GM23248 (cell line): ENCODE measurements around the gene ALKAL2. TPM values are rescaled to one million over a fixed set of nuclear protein-coding genes. Genes with fewer than 3 reads are reported as not detected.
A peak's percentile ranks its signal among the peaks of the same experiment; 100 is the strongest.

Experiments
- DNase-seq: peaks from one replicate; pipeline ENCODE4 v3.0.0-alpha.2; 2015
- H2AFZ ChIP-seq: fragments of 200-600 bp; sonication (generic); 2 replicates; pipeline ENCODE4 v1.6.1; 2016; ENCODE audit warnings: antibody characterized with exemption
- H3F3A ChIP-seq: fragments of 200-600 bp; sonication (generic); 2 replicates; pipeline ENCODE4 v1.6.1; 2016; ENCODE audit warnings: mild to moderate bottlenecking, antibody characterized with exemption, mixed run types; ENCODE audit not compliant: insufficient read depth
- H3K27ac ChIP-seq: fragments of 200-600 bp; sonication (generic); 2 replicates; pipeline ENCODE4 v1.5.1; 2016; ENCODE audit warnings: mild to moderate bottlenecking
- H3K27me3 ChIP-seq: fragments of 200-600 bp; sonication (generic); replicated peaks from 2 replicates; pipeline ENCODE4 v1.6.1; 2016; ENCODE audit warnings: mild to moderate bottlenecking; ENCODE audit not compliant: insufficient read depth
- H3K36me3 ChIP-seq: fragments of 200-600 bp; sonication (generic); 2 replicates; pipeline ENCODE4 v1.6.1; 2016; ENCODE audit warnings: low read depth, mild to moderate bottlenecking
- H3K4me1 ChIP-seq: fragments of 200-600 bp; sonication (generic); 2 replicates; pipeline ENCODE4 v1.6.1; 2016; ENCODE audit warnings: mild to moderate bottlenecking; ENCODE audit not compliant: insufficient read depth
- H3K4me2 ChIP-seq: fragments of 200-600 bp; sonication (generic); one replicate; pipeline ENCODE4 v1.6.1; 2016; ENCODE audit warnings: mild to moderate bottlenecking; ENCODE audit not compliant: unreplicated experiment
- H3K4me3 ChIP-seq: fragments of 200-600 bp; sonication (generic); 2 replicates; pipeline ENCODE4 v1.5.1; 2016; ENCODE audit warnings: mild to moderate bottlenecking
- H3K79me2 ChIP-seq: fragments of 200-600 bp; sonication (generic); 2 replicates; pipeline ENCODE4 v1.6.1; 2016; ENCODE audit warnings: mild to moderate bottlenecking; ENCODE audit not compliant: insufficient read depth
- H3K9ac ChIP-seq: fragments of 200-600 bp; sonication (generic); 2 replicates; pipeline ENCODE4 v1.6.1; 2016; ENCODE audit warnings: mild to moderate bottlenecking
- H3K9me2 ChIP-seq: fragments of 200-600 bp; sonication (generic); 2 replicates; pipeline ENCODE4 v1.6.1; 2016; ENCODE audit warnings: mixed run types, mild to moderate bottlenecking, moderate library complexity; ENCODE audit not compliant: insufficient read depth
- H3K9me3 ChIP-seq: fragments of 200-600 bp; sonication (generic); one replicate; pipeline ENCODE4 v1.6.1; 2017; ENCODE audit warnings: low read depth
- H4K20me1 ChIP-seq: fragments of 200-600 bp; sonication (generic); 2 replicates; pipeline ENCODE4 v1.6.0; 2016; ENCODE audit not compliant: insufficient read depth
- EZH2 ChIP-seq: fragments of 200-600 bp; sonication (generic); IDR thresholded peaks from 2 replicates; pipeline ENCODE4 v1.6.1; 2018; ENCODE audit warnings: antibody characterized with exemption, mild to moderate bottlenecking; ENCODE audit not compliant: insufficient read depth, poor library complexity, severe bottlenecking
- EZH2phosphoT487 ChIP-seq: fragments of 200-600 bp; sonication (generic); IDR thresholded peaks from 2 replicates; pipeline ENCODE4 v1.6.1; 2018; ENCODE audit warnings: antibody characterized with exemption, moderate library complexity, mild to moderate bottlenecking, low read depth; ENCODE audit not compliant: insufficient read depth
- WGBS, 2 experiments: methylation state at CpG; one replicate each; pipeline ENCODE4 v1.1.6; 2015 to 2017; ENCODE audit warnings: low lambda C conversion rate in 2 of 2, low coverage in 1 of 2; ENCODE audit errors: missing lambda C conversion rate in 2 of 2; 5-methylcytosine and 5-hydroxymethylcytosine counted together
- in situ Hi-C: fragments of 300-500 bp; cut with MboI; formaldehyde crosslinking; loops from 2 replicates; pipeline ENCODE4 v1.15.0; 2020
- polyA plus RNA-seq: library from polyadenylated mRNA; unstranded; fragments of >200 nt; fragmentation: Nextera tagmentation; extraction: Ambion mirVana; gene quantifications from 2 replicates; pipeline ENCODE4 v1.2.1, GENCODE V29; 2016
- total RNA-seq: library from RNA; depleted of rRNA; stranded (reverse); fragments of >200 nt; shearing (Covaris generic); gene quantifications from 2 replicates; pipeline ENCODE4 v1.2.3, GENCODE V29; 2014

The ALKAL2 gene
- total and polyA plus RNA-seq, 2 experiments from 2014 or later = not detected

DNA sequence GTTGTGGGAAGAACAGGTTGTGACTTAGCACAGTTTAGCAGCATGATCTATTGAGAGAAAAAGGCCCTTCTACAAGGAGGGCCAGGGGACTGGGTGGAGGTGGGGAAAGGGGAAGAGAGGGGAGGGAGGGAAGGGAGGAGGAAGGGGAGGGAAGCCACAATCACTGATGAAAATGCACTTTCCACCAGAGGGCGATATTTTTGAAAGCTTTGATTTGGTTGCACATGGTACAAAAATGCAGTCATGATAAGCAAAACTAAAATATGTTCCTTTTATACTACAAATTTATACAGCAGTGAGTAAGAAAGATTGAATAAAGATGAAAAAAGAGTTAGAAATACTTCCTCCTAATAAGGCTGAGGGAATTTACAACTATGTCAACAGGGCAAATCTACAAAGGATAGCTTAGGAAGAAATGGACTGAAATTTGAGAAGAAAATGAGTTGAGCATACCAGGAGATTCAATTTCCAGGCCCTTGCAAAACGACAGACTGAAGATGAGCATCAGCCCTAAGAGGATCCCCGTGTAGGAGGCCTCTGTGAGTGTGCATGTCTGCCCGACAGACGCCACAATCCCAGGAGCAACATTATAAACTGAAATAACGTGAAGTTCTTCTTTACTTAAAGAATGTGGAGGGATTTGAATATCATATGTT is 41.3 kb downstream of the ALKAL2 start:
- no peak overlapping the region for H3K4me3 ChIP-seq
- H3K9me2 ChIP-seq = no peaks in the 10 kb centered on the region
- no peak overlapping the region for H3K4me2 ChIP-seq
- H3K36me3 ChIP-seq = peaks cover 30% of the 10 kb centered on the region
- 56 to 58% methylated on average over 6 of the region's 6 CpGs for WGBS, 2 experiments
- H3K9ac ChIP-seq = no peak overlapping the region
- peak; percentile 75 for DNase-seq
- TF ChIP-seq EZH2phosphoT487 (no peak), EZH2 (no peak)
- H3K4me1 ChIP-seq = peaks cover 5% of the 10 kb centered on the region; the same call in 1 of the 2 replicates
- H2AFZ ChIP-seq = no peak overlapping the region
- no peaks in the 10 kb centered on the region for H3K27me3 ChIP-seq
- peaks cover 9% of the 10 kb centered on the region; the same call in 1 of the 2 replicates for H3F3A ChIP-seq
- no peaks in the 10 kb centered on the region for H3K9me3 ChIP-seq
- H3K79me2 ChIP-seq = no peaks in the 10 kb centered on the region
- peak overlapping the region; percentile 16; the same call in 1 of the 2 replicates for H3K27ac ChIP-seq
- no peaks in the 10 kb centered on the region for H4K20me1 ChIP-seq
- in situ Hi-C loops = loop anchor here (10.0 kb wide), 1 partner anchor 398 kb away; no protein-coding TSS in a partner anchor

DNA sequence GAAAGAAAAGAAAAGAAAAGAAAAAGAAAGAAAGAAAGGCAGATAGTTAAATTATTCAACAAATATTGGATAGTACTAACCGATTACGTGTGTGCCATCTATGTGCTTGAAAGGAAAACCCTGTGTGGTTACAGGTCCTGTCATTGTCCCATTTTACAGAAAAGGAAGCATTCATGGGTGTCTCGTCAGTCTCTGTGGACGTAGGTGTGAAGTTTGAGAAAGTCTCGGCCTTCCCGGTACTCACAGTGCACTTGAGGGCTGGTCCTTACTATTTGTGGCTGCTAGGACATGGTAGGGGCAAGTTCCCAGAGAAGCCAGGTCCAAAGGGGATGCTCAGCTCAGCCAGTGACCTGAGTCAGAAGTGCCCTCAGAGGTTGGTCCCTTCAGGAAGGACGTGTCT is 43.3 kb downstream of the ALKAL2 start:
- H3K9ac ChIP-seq = no peak overlapping the region
- H4K20me1 ChIP-seq = no peaks in the 10 kb centered on the region
- H3K9me2 ChIP-seq = no peaks in the 10 kb centered on the region
- no peaks in the 10 kb centered on the region for H3K79me2 ChIP-seq
- TF ChIP-seq EZH2 (no peak), EZH2phosphoT487 (no peak)
- H3F3A ChIP-seq = peaks cover 9% of the 10 kb centered on the region; the same call in 1 of the 2 replicates
- H3K36me3 ChIP-seq = peaks cover 22% of the 10 kb centered on the region; the same call in 1 of the 2 replicates
- H3K4me1 ChIP-seq = peaks cover 5% of the 10 kb centered on the region; the same call in 1 of the 2 replicates
- H3K4me3 ChIP-seq = no peak overlapping the region
- in situ Hi-C loops = loop anchor here (10.0 kb wide), 1 partner anchor 400 kb away; no protein-coding TSS in a partner anchor
- no peak overlapping the region for H3K27ac ChIP-seq
- no peaks in the 10 kb centered on the region for H3K9me3 ChIP-seq
- H3K4me2 ChIP-seq = no peak overlapping the region
- no peak for DNase-seq
- H3K27me3 ChIP-seq = no peaks in the 10 kb centered on the region
- WGBS, 2 experiments = 96 to 98% methylated on average over 7 of the region's 7 CpGs
- H2AFZ ChIP-seq = no peak overlapping the region

- no peak for TF ChIP-seq EZH2
- TF ChIP-seq EZH2phosphoT487 = no peak
- in situ Hi-C loops = no loop called here
- H4K20me1 ChIP-seq = no peaks in the 10 kb centered on the region
- H3K27me3 ChIP-seq = no peaks in the 10 kb centered on the region
- DNase-seq = no peak
- no peak overlapping the region for H3K9ac ChIP-seq
- no peaks in the 10 kb centered on the region for H3F3A ChIP-seq
- peaks cover 14% of the 10 kb centered on the region; the same call in 1 of the 2 replicates for H3K36me3 ChIP-seq
- H3K4me1 ChIP-seq = no peaks in the 10 kb centered on the region
- H3K9me2 ChIP-seq = no peaks in the 10 kb centered on the region
- H3K4me2 ChIP-seq = no peak overlapping the region
- no peak overlapping the region for H3K4me3 ChIP-seq
- H3K9me3 ChIP-seq = no peaks in the 10 kb centered on the region
- H3K27ac ChIP-seq = no peak overlapping the region
- WGBS, 2 experiments = 80 to 81% methylated on average over 5 of the region's 5 CpGs
- no peaks in the 10 kb centered on the region for H3K79me2 ChIP-seq
- H2AFZ ChIP-seq = no peak overlapping the region
Observed at GRCh38 chr2:238869-239268, 49.0 kb downstream of the ALKAL2 start.

DNA sequence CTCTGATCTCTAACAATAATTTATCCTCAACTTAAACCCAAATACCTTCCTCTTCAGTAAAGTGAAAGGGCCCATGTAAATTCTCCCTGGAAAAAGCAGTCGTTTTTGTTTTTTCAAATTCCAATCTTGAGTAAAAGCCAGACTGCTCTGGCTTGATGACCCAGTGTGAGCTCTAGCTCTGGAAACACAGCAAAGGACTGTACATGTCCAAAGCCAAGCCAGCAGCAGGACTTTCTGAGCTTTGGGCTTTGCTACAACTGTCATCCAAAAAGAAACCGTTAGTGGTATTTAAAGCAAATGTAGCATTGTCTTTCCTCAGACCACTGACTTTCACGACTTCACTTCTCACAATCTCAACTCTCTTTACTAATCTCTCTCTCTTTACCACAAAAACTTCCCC is 49.5 kb downstream of the ALKAL2 start:
- H4K20me1 ChIP-seq = no peaks in the 10 kb centered on the region
- no peak for DNase-seq
- H3K9me2 ChIP-seq = no peaks in the 10 kb centered on the region
- H3K27ac ChIP-seq = no peak overlapping the region
- in situ Hi-C loops = no loop called here
- no peaks in the 10 kb centered on the region for H3K4me1 ChIP-seq
- TF ChIP-seq EZH2 (no peak), EZH2phosphoT487 (no peak)
- WGBS, 2 experiments = 27 to 36% methylated on average over 3 of the region's 3 CpGs
- no peaks in the 10 kb centered on the region for H3K9me3 ChIP-seq
- H3K4me3 ChIP-seq = no peak overlapping the region
- no peak overlapping the region for H3K4me2 ChIP-seq
- no peaks in the 10 kb centered on the region for H3K27me3 ChIP-seq
- H3F3A ChIP-seq = no peaks in the 10 kb centered on the region
- H3K9ac ChIP-seq = no peak overlapping the region
- no peak overlapping the region for H2AFZ ChIP-seq
- no peaks in the 10 kb centered on the region for H3K79me2 ChIP-seq
- peaks cover 11% of the 10 kb centered on the region; the same call in 1 of the 2 replicates for H3K36me3 ChIP-seq
